Fibroblast of gingiva (primary cell): ENCODE measurements around the gene TAS2R20.
"Not testable (repeated sequence)": the region's sequence is repeated elsewhere in the genome, so short reads cannot be mapped to it uniquely, and the experiment has no call there.

Source experiments
- DNase-seq: peaks from one replicate; pipeline ENCODE4 v3.0.0-alpha.2; 2011; ENCODE audit warnings: low read depth

The TAS2R20 gene

GRCh38 chr12:10998204-10998603, at the start of gene TAS2R20:
TSS of gene TAS2R20 (minus strand) at chr12:10998304. CDS start at chr12:10997875, 429 bp downstream.
- DNase-seq = no peak

- DNase-seq = not testable (repeated sequence)
Observed at GRCh38 chr12:11041366-11041765, 43.3 kb upstream of the TAS2R20 start.

GRCh38 chr12:11040162-11040561, 42.1 kb upstream of the TAS2R20 start:
- no peak for DNase-seq

GRCh38 chr12:11039171-11039570, 41.1 kb upstream of the TAS2R20 start:
- DNase-seq = no peak

GRCh38 chr12:11033959-11034358, 35.9 kb upstream of the TAS2R20 start:
- not testable (repeated sequence) for DNase-seq

- DNase-seq = no peak
Observed at GRCh38 chr12:11031307-11031706, 33.2 kb upstream of the TAS2R20 start, which contains the start of gene TAS2R31. TSS of gene TAS2R31 (minus strand) at chr12:11031407. CDS start at chr12:11031335, 72 bp downstream.

- no peak for DNase-seq
Observed at GRCh38 chr12:11026118-11026517, 28.0 kb upstream of the TAS2R20 start.

- no peak for DNase-seq
Observed at GRCh38 chr12:11023387-11023786, 25.3 kb upstream of the TAS2R20 start.

- DNase-seq = no peak
Observed at GRCh38 chr12:11022520-11022919, 24.4 kb upstream of the TAS2R20 start, which contains the start of gene TAS2R19. TSS of gene TAS2R19 (minus strand) at chr12:11022620. CDS start at chr12:11022571, 49 bp downstream.

GRCh38 chr12:11016937-11017336, 18.8 kb upstream of the TAS2R20 start:
- DNase-seq = no peak

GRCh38 chr12:11015775-11016430, 17.8 kb upstream of the TAS2R20 start:
- no peak for DNase-seq

- DNase-seq = no peak
Observed at GRCh38 chr12:11014234-11014633, 16.1 kb upstream of the TAS2R20 start.

- no peak for DNase-seq
Observed at GRCh38 chr12:11007608-11008007, 9.5 kb upstream of the TAS2R20 start.

- DNase-seq = no peak
Observed at GRCh38 chr12:10994307-10994706, 3.8 kb downstream of the TAS2R20 start.

- no peak for DNase-seq
Observed at GRCh38 chr12:10989107-10989506, 9.0 kb downstream of the TAS2R20 start.

- no peak for DNase-seq
Observed at GRCh38 chr12:10986812-10987211, 11.3 kb downstream of the TAS2R20 start, which contains the start of gene TAS2R50. TSS of gene TAS2R50 (minus strand) at chr12:10986912. CDS start at chr12:10986860, 52 bp downstream.

- no peak for DNase-seq
Observed at GRCh38 chr12:10982244-10982643, 15.9 kb downstream of the TAS2R20 start.

GRCh38 chr12:10974965-10975364, 23.1 kb downstream of the TAS2R20 start:
- DNase-seq = no peak

GRCh38 chr12:10968765-10969456, 29.2 kb downstream of the TAS2R20 start:
- peak; percentile 81 for DNase-seq

GRCh38 chr12:10967409-10967808, 30.7 kb downstream of the TAS2R20 start:
- peak; percentile 85 for DNase-seq

GRCh38 chr12:10966314-10966713, 31.8 kb downstream of the TAS2R20 start:
- DNase-seq = no peak

GRCh38 chr12:10965476-10965875, 32.6 kb downstream of the TAS2R20 start:
- DNase-seq = peak; percentile 71

- no peak for DNase-seq
Observed at GRCh38 chr12:10960211-10960610, 37.9 kb downstream of the TAS2R20 start.
